Retinal pigment epithelial cell (primary cell): ENCODE data around the gene MESP2.

Experiments used
- DNase-seq: peaks from one replicate; pipeline ENCODE4 v3.0.0-alpha.2; 2010; ENCODE audit warnings: low read depth
- H3K4me3 ChIP-seq: 2 replicates; pipeline ENCODE4 v1.5.1; 2011; ENCODE audit warnings: mild to moderate bottlenecking, low read length, control low read depth, moderate library complexity
- TF ChIP-seq, protein P1 (sequence below): conservative IDR thresholded peaks from 2 replicates; pipeline ENCODE4 v1.5.1; 2011; ENCODE audit warnings: low read depth, low read length, control low read depth, inconsistent platforms

MESP2 gene, protein sequence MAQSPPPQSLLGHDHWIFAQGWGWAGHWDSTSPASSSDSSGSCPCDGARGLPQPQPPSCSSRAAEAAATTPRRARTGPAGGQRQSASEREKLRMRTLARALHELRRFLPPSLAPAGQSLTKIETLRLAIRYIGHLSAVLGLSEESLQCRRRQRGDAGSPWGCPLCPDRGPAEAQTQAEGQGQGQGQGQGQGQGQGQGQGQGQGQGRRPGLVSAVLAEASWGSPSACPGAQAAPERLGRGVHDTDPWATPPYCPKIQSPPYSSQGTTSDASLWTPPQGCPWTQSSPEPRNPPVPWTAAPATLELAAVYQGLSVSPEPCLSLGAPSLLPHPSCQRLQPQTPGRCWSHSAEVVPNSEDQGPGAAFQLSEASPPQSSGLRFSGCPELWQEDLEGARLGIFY

DNA sequence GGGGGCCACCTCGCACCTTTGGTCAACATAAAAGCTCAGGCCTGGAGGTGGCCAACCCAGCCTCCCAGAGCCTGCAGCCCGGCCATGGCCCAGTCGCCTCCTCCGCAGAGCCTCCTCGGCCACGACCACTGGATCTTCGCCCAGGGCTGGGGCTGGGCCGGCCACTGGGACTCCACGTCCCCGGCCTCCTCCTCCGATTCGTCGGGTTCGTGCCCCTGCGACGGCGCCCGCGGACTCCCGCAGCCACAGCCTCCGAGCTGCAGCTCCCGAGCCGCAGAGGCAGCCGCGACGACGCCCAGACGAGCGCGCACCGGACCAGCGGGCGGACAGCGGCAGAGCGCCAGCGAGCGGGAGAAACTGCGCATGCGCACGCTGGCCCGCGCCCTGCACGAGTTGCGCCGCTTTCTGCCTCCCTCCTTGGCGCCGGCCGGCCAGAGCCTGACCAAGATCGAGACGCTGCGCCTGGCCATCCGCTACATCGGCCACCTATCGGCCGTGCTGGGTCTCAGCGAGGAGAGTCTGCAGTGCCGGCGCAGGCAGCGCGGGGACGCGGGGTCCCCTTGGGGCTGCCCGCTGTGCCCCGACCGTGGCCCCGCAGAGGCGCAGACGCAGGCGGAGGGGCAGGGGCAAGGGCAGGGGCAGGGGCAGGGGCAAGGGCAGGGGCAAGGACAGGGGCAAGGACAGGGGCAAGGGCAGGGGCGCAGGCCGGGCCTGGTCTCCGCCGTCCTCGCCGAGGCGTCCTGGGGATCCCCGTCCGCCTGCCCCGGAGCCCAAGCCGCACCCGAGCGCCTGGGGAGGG, at the start of gene MESP2:
MESP2 (plus strand) TSS at position 59 of the 799 bp plus-strand sequence; CDS start at position 85, 26 bp downstream.
- peak within 1 kb of the TSS; percentile 17 for H3K4me3 ChIP-seq
- TF ChIP-seq, protein P1, sequence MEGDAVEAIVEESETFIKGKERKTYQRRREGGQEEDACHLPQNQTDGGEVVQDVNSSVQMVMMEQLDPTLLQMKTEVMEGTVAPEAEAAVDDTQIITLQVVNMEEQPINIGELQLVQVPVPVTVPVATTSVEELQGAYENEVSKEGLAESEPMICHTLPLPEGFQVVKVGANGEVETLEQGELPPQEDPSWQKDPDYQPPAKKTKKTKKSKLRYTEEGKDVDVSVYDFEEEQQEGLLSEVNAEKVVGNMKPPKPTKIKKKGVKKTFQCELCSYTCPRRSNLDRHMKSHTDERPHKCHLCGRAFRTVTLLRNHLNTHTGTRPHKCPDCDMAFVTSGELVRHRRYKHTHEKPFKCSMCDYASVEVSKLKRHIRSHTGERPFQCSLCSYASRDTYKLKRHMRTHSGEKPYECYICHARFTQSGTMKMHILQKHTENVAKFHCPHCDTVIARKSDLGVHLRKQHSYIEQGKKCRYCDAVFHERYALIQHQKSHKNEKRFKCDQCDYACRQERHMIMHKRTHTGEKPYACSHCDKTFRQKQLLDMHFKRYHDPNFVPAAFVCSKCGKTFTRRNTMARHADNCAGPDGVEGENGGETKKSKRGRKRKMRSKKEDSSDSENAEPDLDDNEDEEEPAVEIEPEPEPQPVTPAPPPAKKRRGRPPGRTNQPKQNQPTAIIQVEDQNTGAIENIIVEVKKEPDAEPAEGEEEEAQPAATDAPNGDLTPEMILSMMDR = peak; percentile 38
- no peak for DNase-seq

DNA sequence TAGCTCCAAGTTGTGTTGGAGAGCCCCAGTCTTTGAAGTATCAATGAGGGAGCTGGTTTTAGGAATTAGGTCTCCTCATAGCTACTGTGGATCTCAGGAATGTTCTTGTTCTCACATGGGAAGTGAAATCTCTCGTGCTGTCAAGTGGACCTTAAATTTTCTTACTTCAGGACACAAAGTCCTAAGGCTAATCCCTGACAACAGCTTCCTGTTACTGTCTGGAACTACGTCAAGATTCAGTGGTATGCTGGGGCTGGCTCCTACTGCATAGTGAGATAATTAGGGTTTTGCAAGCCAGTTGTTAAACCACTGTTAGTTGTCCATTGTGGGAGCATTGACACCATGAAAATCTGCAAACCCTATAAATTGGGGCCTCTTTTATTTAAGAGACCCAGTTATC, 47.9 kb upstream of the MESP2 start:
- TF ChIP-seq, protein P1 = no peak

DNA sequence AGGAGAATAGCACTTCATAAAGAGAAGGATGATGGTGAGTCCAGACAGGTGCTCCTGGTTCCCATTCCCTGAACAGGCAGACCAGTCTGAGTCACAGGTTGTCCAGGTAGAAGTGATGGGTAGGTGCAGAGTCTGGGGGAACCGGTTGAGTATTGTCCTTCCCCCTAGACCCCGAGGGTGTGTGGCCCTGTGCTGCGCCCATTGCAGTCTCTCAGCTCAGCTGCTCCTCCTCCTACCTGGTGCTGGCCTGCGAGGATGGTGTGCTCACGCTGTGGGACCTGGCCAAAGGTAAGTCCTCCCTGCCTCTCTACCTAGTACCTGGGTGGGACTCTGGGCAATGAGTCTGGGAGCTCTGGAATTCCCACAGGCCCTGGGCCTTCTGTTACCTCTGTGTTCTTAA, 44.9 kb upstream of the MESP2 start:
- DNase-seq = no peak
- H3K4me3 ChIP-seq = no peak overlapping the region
- TF ChIP-seq, protein P1 = no peak

More for the DNA sequence above, 47.9 kb upstream of the MESP2 start:
- no peak overlapping the region for H3K4me3 ChIP-seq
- DNase-seq = peak; percentile 90

DNA sequence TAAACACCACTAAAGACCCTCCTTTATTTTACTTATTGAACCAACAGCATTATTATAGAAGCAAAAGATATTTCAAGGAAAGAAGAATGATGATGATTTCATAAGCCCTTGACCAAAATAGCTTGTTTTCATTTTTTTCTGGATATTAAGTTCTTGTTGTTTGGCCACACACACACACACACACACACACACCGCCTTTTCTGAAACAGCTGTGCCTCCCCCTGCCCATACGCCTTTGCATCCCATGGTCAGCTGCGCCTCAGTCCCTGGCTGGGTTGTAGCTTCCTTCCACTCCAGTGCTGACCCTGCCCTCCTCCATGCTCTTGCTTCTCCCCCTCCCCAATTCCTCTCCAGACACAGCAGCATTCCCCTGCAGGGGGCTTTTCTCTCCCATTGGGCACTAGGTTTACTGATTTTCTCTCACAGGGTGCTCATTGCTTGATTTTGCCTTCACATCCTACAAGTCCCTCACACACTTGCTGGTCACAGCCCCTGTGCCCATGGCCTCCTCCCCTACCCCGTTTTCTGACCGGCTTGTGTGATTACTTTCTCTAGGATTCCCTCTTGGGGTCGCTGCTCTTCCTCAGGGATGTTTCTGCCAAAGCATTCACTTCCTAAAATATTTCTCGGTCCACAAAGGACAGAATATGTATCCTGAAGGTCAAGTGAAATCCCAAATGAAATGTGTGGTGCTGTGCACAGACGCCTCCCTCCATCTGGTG, 43.5 kb upstream of the MESP2 start:
- TF ChIP-seq, protein P1 = no peak
- H3K4me3 ChIP-seq = no peak overlapping the region
- no peak for DNase-seq

DNA sequence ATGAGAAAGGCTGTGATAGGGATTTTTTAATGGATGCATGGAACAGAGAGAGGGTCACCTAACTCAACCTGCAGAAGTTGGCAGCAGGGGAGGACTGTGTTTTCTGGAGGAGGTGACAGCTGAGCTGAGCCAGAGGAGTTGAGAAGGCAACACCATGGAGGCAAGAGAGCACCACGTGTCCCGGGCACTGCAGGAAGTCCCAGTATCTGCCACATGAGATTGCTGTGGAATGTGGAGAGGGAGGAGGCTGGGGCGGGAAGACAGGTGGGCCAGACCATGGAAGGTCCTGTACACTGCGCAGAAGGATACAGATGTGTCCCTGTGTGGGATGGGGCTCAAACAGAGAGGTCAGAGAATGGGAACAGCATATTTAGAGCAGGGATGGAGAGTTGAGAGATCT, 40.4 kb upstream of the MESP2 start:
- TF ChIP-seq, protein P1 = no peak
- no peak overlapping the region for H3K4me3 ChIP-seq
- no peak for DNase-seq

DNA sequence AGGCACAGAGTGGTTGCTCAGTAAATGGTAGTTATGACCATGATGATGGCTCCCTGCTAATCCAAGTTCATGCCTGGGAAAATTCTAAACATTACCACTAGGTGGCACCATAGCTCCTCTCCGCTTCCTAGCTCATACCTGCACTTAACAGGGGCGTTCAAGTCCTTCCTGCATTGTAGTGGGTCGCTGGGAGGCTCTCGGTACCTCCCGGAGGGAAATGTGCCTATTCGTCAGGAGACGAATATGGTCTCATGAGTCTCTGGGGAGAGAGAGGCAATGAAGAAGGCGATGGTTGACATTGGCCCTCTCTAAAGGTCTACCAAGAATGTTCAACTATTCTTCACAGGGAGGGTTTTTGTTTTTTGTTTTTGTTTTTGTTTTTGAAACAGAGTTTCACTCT, 36.0 kb upstream of the MESP2 start:
- no peak for DNase-seq
- H3K4me3 ChIP-seq = no peak overlapping the region
- TF ChIP-seq, protein P1 = peak; percentile 86
